K562 (cell line): Measurements from ENCODE around the gene GON7. TPM values are rescaled to one million over a fixed set of nuclear protein-coding genes. Genes with fewer than 3 reads are reported as not detected.

Experiments used
- ATAC-seq: fragments of 200-7000 bp; cut with Tn5 transposase; 3 replicates; pipeline ENCODE4 v1.9.1; 2020; ENCODE audit warnings: moderate library complexity
- BruUV-seq: library from RNA; stranded (reverse); fragments of 400-500 nt; replicated peaks from 2 replicates; lab custom pipeline; 2021; lab: Mats Ljungman, UMichigan
- CTCF ChIA-PET: fragments of 300-600 bp; formaldehyde crosslinking; extraction: SDS; loops from one replicate; lab custom pipeline; 2021; ENCODE audit warnings: low intra/inter-chr PET ratio; lab: Yijun Ruan, JAX
- POLR2A ChIA-PET: fragments of 300-600, 350-650 bp; sonication (Branson Sonifier 250); formaldehyde crosslinking; extraction: SDS; loops from one replicate; lab custom pipeline; 2021; ENCODE audit warnings: antibody characterized with exemption, inconsistent platforms; lab: Yijun Ruan, JAX
- DNase-seq, 4 experiments: peaks; one replicate each; pipeline versions ENCODE4 v3.0.0 to v3.0.0-alpha.2; 2011 to 2018; ENCODE audit warnings: low spot score in 3 of 4, mixed read lengths in 3 of 4; ENCODE audit errors: extremely low read depth in 1 of 4
- FAIRE-seq: peaks from 2 replicates; lab custom pipeline; 2011; peaks lifted over from hg19 to GRCh38; lab: Jason Lieb, UNC
- H2AFZ ChIP-seq: 2 replicates; pipeline ENCODE4 v1.6.0; 2011; ENCODE audit warnings: low read depth, low read length, control low read depth, inconsistent platforms
- H3K27ac ChIP-seq: fragments of 200-600 bp; 3 replicates; pipeline ENCODE4 v1.8.0; 2011; ENCODE audit warnings: low read depth, mild to moderate bottlenecking, control low read depth, inconsistent platforms, low read length, moderate library complexity, mixed read lengths; ENCODE audit errors: extremely low read depth
- H3K27me3 ChIP-seq, 2 experiments: fragments of 300-600 bp in 1 of 2; 2 replicates in 1 of 2; 3 replicates in 1 of 2; pipeline versions ENCODE4 v1.6.0 to v1.8.0; 2011; ENCODE audit warnings: inconsistent platforms in 2 of 2, low read length in 2 of 2, mild to moderate bottlenecking in 1 of 2, mixed read lengths in 1 of 2, moderate library complexity in 1 of 2; ENCODE audit not compliant: control insufficient read depth in 2 of 2, insufficient read depth in 2 of 2
- H3K36me3 ChIP-seq: fragments of 300-600 bp; 3 replicates; pipeline ENCODE4 v1.8.0; 2011; ENCODE audit warnings: mild to moderate bottlenecking, low read length, inconsistent platforms; ENCODE audit not compliant: control insufficient read depth, insufficient read depth
- H3K4me1 ChIP-seq, 2 experiments: fragments of 200-600 bp in 1 of 2; replicated peaks in 1 of 2; 2 replicates in 1 of 2; 3 replicates in 1 of 2; pipeline versions ENCODE4 v1.5.1 to v1.8.0; 2011; ENCODE audit warnings: inconsistent platforms in 2 of 2, low read length in 2 of 2, mild to moderate bottlenecking in 1 of 2, mixed read lengths in 1 of 2, moderate library complexity in 1 of 2; ENCODE audit not compliant: control insufficient read depth in 2 of 2, insufficient read depth in 2 of 2
- H3K4me2 ChIP-seq: 2 replicates; pipeline ENCODE4 v1.6.1; 2011; ENCODE audit warnings: low read length, control low read depth, inconsistent platforms, mixed read lengths; ENCODE audit not compliant: insufficient read depth
- H3K4me3 ChIP-seq: fragments of 200-600 bp; sonication (generic), shearing (Covaris generic); 2 replicates; pipeline ENCODE4 v1.5.1; 2016; ENCODE audit warnings: control low read depth, inconsistent platforms
- H3K79me2 ChIP-seq: fragments of 200-600 bp; 3 replicates; pipeline ENCODE4 v1.8.0; 2011; ENCODE audit warnings: low read length, inconsistent platforms; ENCODE audit not compliant: control insufficient read depth, insufficient read depth
- H3K9ac ChIP-seq, 2 experiments: 2 replicates each; pipeline versions ENCODE4 v1.6.0 to v1.6.1; 2011; ENCODE audit warnings: low read depth in 2 of 2, low read length in 2 of 2, control low read depth in 1 of 2, inconsistent platforms in 1 of 2, mild to moderate bottlenecking in 1 of 2, mixed read lengths in 1 of 2; ENCODE audit not compliant: insufficient read depth in 1 of 2
- H3K9me1 ChIP-seq: one replicate; pipeline ENCODE4 v1.6.0; 2011; ENCODE audit warnings: inconsistent platforms, mild to moderate bottlenecking, low read length, moderate library complexity; ENCODE audit not compliant: control insufficient read depth, insufficient read depth
- H3K9me3 ChIP-seq: replicated peaks from 2 replicates; pipeline ENCODE4 v1.5.1; 2011; ENCODE audit warnings: low read depth, low read length, inconsistent platforms; ENCODE audit not compliant: control insufficient read depth, insufficient read depth
- H4K20me1 ChIP-seq: replicated peaks from 2 replicates; pipeline ENCODE4 v1.6.1; 2011; ENCODE audit warnings: low read length, inconsistent platforms, mixed read lengths; ENCODE audit not compliant: control insufficient read depth, insufficient read depth
- CBFB ChIP-seq: sonication (generic); formaldehyde crosslinking; IDR thresholded peaks from 2 replicates; pipeline ENCODE4 v1.4.0; 2020; ENCODE audit warnings: mild to moderate bottlenecking, missing genetic modification reagents
- CHD2 ChIP-seq: IDR thresholded peaks from 2 replicates; pipeline ENCODE4 v1.6.1; 2011; ENCODE audit warnings: low read depth, low read length
- FOXP1 ChIP-seq: sonication (generic); formaldehyde crosslinking; IDR thresholded peaks from 2 replicates; pipeline ENCODE4 v1.8.0; 2022; ENCODE audit warnings: mild to moderate bottlenecking, missing genetic modification reagents
- NFIX ChIP-seq: fragments of 250-450 bp; sonication (Bioruptor Pico); IDR thresholded peaks from 2 replicates; pipeline ENCODE4 v1.4.0; 2020; ENCODE audit warnings: low read depth, mild to moderate bottlenecking, moderate library complexity
- PHB ChIP-seq: fragments of 250-450 bp; sonication (Bioruptor Pico); IDR thresholded peaks from 2 replicates; pipeline ENCODE4 v1.5.0; 2021
- POLR3G ChIP-seq: IDR thresholded peaks from 2 replicates; pipeline ENCODE4 v1.6.1; 2011; ENCODE audit not compliant: insufficient read length, insufficient replicate concordance; ENCODE audit errors: extremely low read depth
- RCOR1 ChIP-seq, 2 experiments: IDR thresholded peaks; 2 replicates each; pipeline ENCODE4 v1.6.1; 2012; ENCODE audit warnings: low read depth in 2 of 2, low read length in 2 of 2, borderline replicate concordance in 1 of 2, improper control_type of control experiment in 1 of 2
- RREB1 ChIP-seq: fragments of 250-450 bp; sonication (Bioruptor Pico); IDR thresholded peaks from 2 replicates; pipeline ENCODE4 v1.4.0; 2020
- SMARCA4 ChIP-seq: fragments of 450-650 bp; IDR thresholded peaks from 2 replicates; pipeline ENCODE4 v1.6.1; 2016
- ZBTB9 ChIP-seq: fragments of 450-650 bp; formaldehyde crosslinking; IDR thresholded peaks from 2 replicates; pipeline ENCODE4 v1.4.0; 2020; ENCODE audit warnings: mild to moderate bottlenecking, moderate library complexity
- ZNF316 ChIP-seq: fragments of 450-650 bp; IDR thresholded peaks from 2 replicates; pipeline ENCODE4 v1.6.1; 2016
- ZNF398 ChIP-seq: fragments of 250-450 bp; sonication (Bioruptor Pico); IDR thresholded peaks from 2 replicates; pipeline ENCODE4 v1.8.0; 2021; ENCODE audit warnings: moderate library complexity, mild to moderate bottlenecking, inconsistent platforms
- ZSCAN29 ChIP-seq: fragments of 450-650 bp; IDR thresholded peaks from 2 replicates; pipeline ENCODE4 v1.6.1; 2017
- WGBS: fragments of 100-300 bp; shearing (Covaris generic); methylation state at CpG from one replicate; pipeline ENCODE4 v1.1.6; 2016; ENCODE audit warnings: low coverage, mixed read lengths; ENCODE audit not compliant: insufficient coverage; ENCODE audit errors: missing lambda C conversion rate; 5-methylcytosine and 5-hydroxymethylcytosine counted together
- in situ Hi-C: fragments of 300-500 bp; cut with MboI; formaldehyde crosslinking; loops from 4 replicates; pipeline ENCODE4 v1.15.0; 2018; ENCODE audit warnings: inconsistent platforms, mixed read lengths
- intact Hi-C: fragments of 100-400 bp; cut with micrococcal nuclease; formaldehyde crosslinking; loops from 2 replicates; pipeline ENCODE4 v1.14.2; 2022
- polyA plus RNA-seq, 8 experiments: library from polyadenylated mRNA; depleted of rRNA in 4 of 8; stranded (reverse) in 5 of 8; unstranded in 3 of 8; fragments of >200 nt; fragmentation: Nextera tagmentation in 2 of 8; fragmentation: Illumina TruSeq in 1 of 8; extraction: Ambion mirVana in 2 of 8; extraction: Trizol in 1 of 8; gene quantifications; 2 replicates each; pipeline versions ENCODE4 v1.2.1 to v1.2.3, GENCODE V29; 2011 to 2014; ENCODE audit warnings: inconsistent platforms in 1 of 8, missing spikeins in 1 of 8
- total RNA-seq, 7 experiments: library from RNA; depleted of rRNA in 6 of 7; stranded (reverse); fragments of >200 nt in 6 of 7; fragmentation: Illumina TruSeq in 2 of 7; extraction: Trizol in 2 of 7; gene quantifications; 2 replicates each; pipeline versions ENCODE4 v1.2.1 to v1.2.3, GENCODE V29; 2011 to 2021; ENCODE audit warnings: low replicate concordance in 1 of 7

GON7 gene
- total and polyA plus RNA-seq, 9 of the 15 experiments (the other 6 are each of a cell fraction or from before 2014, with no cell fraction given), result 13.7 to 34.0 (median 23.9) TPM

GRCh38 chr14:93214598-93214997 lies 7.7 kb upstream of the GON7 start:
- DNase-seq (no peak), FAIRE-seq (no peak), ATAC-seq (no peak)
- no peaks in the 10 kb centered on the region for H3K27me3 ChIP-seq
- peaks cover 4% of the 10 kb centered on the region for H3K9me1 ChIP-seq
- no peak overlapping the region for H3K9ac ChIP-seq
- no TSS peak for BruUV-seq
- no peak overlapping the region for H3K4me2 ChIP-seq
- peaks cover 63% of the 10 kb centered on the region for H3K36me3 ChIP-seq
- POLR2A ChIA-PET, result no interaction called here
- in situ Hi-C loops (no loop called here), intact Hi-C loops (no loop called here)
- CTCF ChIA-PET, result no interaction called here
- TF ChIP-seq ZNF398 (CRISPR knock-in tag) (no peak), ZBTB9 (CRISPR knock-in tag) (no peak), POLR3G (no peak), CHD2 (no peak), ZSCAN29 (no peak), PHB (CRISPR knock-in tag) (no peak), ZNF316 (no peak), RREB1 (CRISPR knock-in tag) (no peak), CBFB (CRISPR knock-in tag) (no peak), SMARCA4 (no peak), NFIX (CRISPR knock-in tag) (no peak), RCOR1 (IDR thresholded peaks at IDR 0.05; ENCODE audit: borderline replicate concordance in 1 of 2, low read depth in 2 of 2, low read length in 2 of 2) (no peak), FOXP1 (no peak)
- H3K4me1 ChIP-seq, result no peaks in the 10 kb centered on the region
- H3K27ac ChIP-seq, result no peak overlapping the region
- H2AFZ ChIP-seq, result no peak overlapping the region
- WGBS, result 100% methylated on average over 2 of the region's 2 CpGs
- no peaks in the 10 kb centered on the region for H3K9me3 ChIP-seq
- H4K20me1 ChIP-seq, result no peaks in the 10 kb centered on the region
- H3K4me3 ChIP-seq, result no peak overlapping the region
- H3K79me2 ChIP-seq, result peaks cover 2% of the 10 kb centered on the region
